Trophoblast cell (in vitro differentiated cells and primary cell): Measurements from ENCODE around the gene PDIA3.
A peak's percentile ranks its signal among the peaks of the same experiment; 100 is the strongest.
"Not testable (repeated sequence)": the region's sequence is repeated elsewhere in the genome, so short reads cannot be mapped to it uniquely, and the experiment has no call there.

Experiments used
- DNase-seq, 2 donors: peaks; one replicate each; pipeline ENCODE4 v3.0.0-alpha.2; 2016
- H2AFZ ChIP-seq: 2 replicates; pipeline ENCODE4 v1.6.1; 2013; ENCODE audit warnings: low read length, moderate library complexity, mild to moderate bottlenecking; ENCODE audit not compliant: insufficient read depth, poor library complexity
- H2AK5ac ChIP-seq: 2 replicates; pipeline ENCODE4 v1.6.1; 2013; ENCODE audit warnings: mild to moderate bottlenecking, low read length
- H2BK120ac ChIP-seq: 2 replicates; pipeline ENCODE4 v1.6.1; 2013; ENCODE audit warnings: low read length, mild to moderate bottlenecking, moderate library complexity; ENCODE audit not compliant: insufficient read depth, poor library complexity
- H2BK12ac ChIP-seq: 2 replicates; pipeline ENCODE4 v1.6.1; 2013; ENCODE audit warnings: mild to moderate bottlenecking, low read length, moderate library complexity
- H2BK5ac ChIP-seq: 2 replicates; pipeline ENCODE4 v1.6.1; 2013; ENCODE audit warnings: low read length, low read depth, moderate library complexity, mild to moderate bottlenecking; ENCODE audit not compliant: poor library complexity
- H3K14ac ChIP-seq: 2 replicates; pipeline ENCODE4 v1.6.1; 2013; ENCODE audit warnings: mild to moderate bottlenecking, low read length
- H3K18ac ChIP-seq: 2 replicates; pipeline ENCODE4 v1.6.1; 2013; ENCODE audit warnings: mild to moderate bottlenecking, low read length
- H3K23ac ChIP-seq: 2 replicates; pipeline ENCODE4 v1.6.1; 2013; ENCODE audit warnings: low read length
- H3K27ac ChIP-seq: 2 replicates; pipeline ENCODE4 v1.5.1; 2013; ENCODE audit warnings: low read depth, mild to moderate bottlenecking, inconsistent platforms, low read length, moderate library complexity
- H3K27me3 ChIP-seq: 2 replicates; pipeline ENCODE4 v1.6.1; 2013; ENCODE audit warnings: inconsistent platforms, mild to moderate bottlenecking, low read length, moderate library complexity; ENCODE audit not compliant: insufficient read depth
- H3K36me3 ChIP-seq, 2 experiments: 1 replicate in 1 of 2; 2 replicates in 1 of 2; pipeline ENCODE4 v1.6.1; 2013; ENCODE audit warnings: low read length in 2 of 2, mild to moderate bottlenecking in 2 of 2, moderate library complexity in 1 of 2; ENCODE audit not compliant: insufficient read depth in 2 of 2, control insufficient read depth in 1 of 2
- H3K4ac ChIP-seq: 2 replicates; pipeline ENCODE4 v1.6.1; 2013; ENCODE audit warnings: low read depth, mild to moderate bottlenecking, low read length, moderate library complexity
- H3K4me1 ChIP-seq, 2 experiments: 1 replicate in 1 of 2; 2 replicates in 1 of 2; pipeline ENCODE4 v1.6.1; 2013; ENCODE audit warnings: low read length in 2 of 2, mild to moderate bottlenecking in 2 of 2, moderate library complexity in 1 of 2; ENCODE audit not compliant: insufficient read depth in 2 of 2, control insufficient read depth in 1 of 2
- H3K4me2 ChIP-seq: 2 replicates; pipeline ENCODE4 v1.6.1; 2013; ENCODE audit warnings: inconsistent platforms, mild to moderate bottlenecking, low read length, moderate library complexity
- H3K4me3 ChIP-seq: 2 replicates; pipeline ENCODE4 v1.5.1; 2013; ENCODE audit warnings: mild to moderate bottlenecking, low read depth, low read length, inconsistent platforms
- H3K79me1 ChIP-seq: one replicate; pipeline ENCODE4 v1.6.1; 2013; ENCODE audit warnings: low read length
- H3K79me2 ChIP-seq: 2 replicates; pipeline ENCODE4 v1.6.1; 2013; ENCODE audit warnings: low read length, mild to moderate bottlenecking; ENCODE audit not compliant: control insufficient read depth, insufficient read depth, poor library complexity
- H3K9ac ChIP-seq: 2 replicates; pipeline ENCODE4 v1.6.1; 2013; ENCODE audit warnings: mild to moderate bottlenecking, low read length
- H3K9me3 ChIP-seq: 2 replicates; pipeline ENCODE4 v1.6.1; 2013; ENCODE audit warnings: low read depth, mild to moderate bottlenecking, control low read depth, inconsistent platforms, low read length; ENCODE audit not compliant: insufficient read depth
- H4K12ac ChIP-seq: 2 replicates; pipeline ENCODE4 v1.6.1; 2013; ENCODE audit warnings: low read depth, mild to moderate bottlenecking, low read length, moderate library complexity
- H4K8ac ChIP-seq: 2 replicates; pipeline ENCODE4 v1.6.1; 2013; ENCODE audit warnings: low read depth, mild to moderate bottlenecking, low read length, moderate library complexity
- H4K91ac ChIP-seq: one replicate; pipeline ENCODE4 v1.6.1; 2013; ENCODE audit warnings: low read depth, mild to moderate bottlenecking, low read length, moderate library complexity
- WGBS: extraction: QIAGEN DNeasy Blood & Tissue Kit; methylation state at CpG from one replicate; pipeline ENCODE4 v1.1.7; 2013; ENCODE audit warnings: missing lambda C conversion rate; ENCODE audit not compliant: insufficient read length, insufficient coverage; ENCODE audit errors: extremely low coverage; 5-methylcytosine and 5-hydroxymethylcytosine counted together

The PDIA3 gene

GRCh38 chr15:43723151-43723550, 23.1 kb upstream of the PDIA3 start:
- Histone ChIP-seq H3K27me3 (no peaks in the 10 kb centered on the region), H3K14ac (no peak overlapping the region), H2BK5ac (no peak overlapping the region), H3K4ac (no peak overlapping the region), H3K4me1 (no peaks in the 10 kb centered on the region), H3K23ac (no peak overlapping the region), H3K79me2 (no peaks in the 10 kb centered on the region), H2BK120ac (peak overlapping the region; percentile 62), H4K91ac (no peak overlapping the region), H4K12ac (no peak overlapping the region), H3K4me2 (no peak overlapping the region), H3K79me1 (no peaks in the 10 kb centered on the region), H2AK5ac (no peak overlapping the region), H3K9ac (no peak overlapping the region), H2BK12ac (no peak overlapping the region), H4K8ac (no peak overlapping the region), H3K9me3 (no peaks in the 10 kb centered on the region), H3K27ac (no peak overlapping the region), H3K36me3 (no peaks in the 10 kb centered on the region), H3K4me3 (no peak overlapping the region), H3K18ac (no peak overlapping the region), H2AFZ (no peak overlapping the region)
- peak in 1 of 2 donors; percentile 12 for DNase-seq
- no CpG with 5 or more reads among the region's 4 CpGs for WGBS

GRCh38 chr15:43726306-43726705, 19.9 kb upstream of the PDIA3 start:
- H3K18ac ChIP-seq, H4K12ac ChIP-seq, H3K4ac ChIP-seq, H3K4me3 ChIP-seq, H2BK5ac ChIP-seq, H3K27ac ChIP-seq, H3K9me3 ChIP-seq, H3K9ac ChIP-seq, H4K91ac ChIP-seq, H3K27me3 ChIP-seq, H3K79me1 ChIP-seq, H3K4me2 ChIP-seq, H2BK12ac ChIP-seq, H2AFZ ChIP-seq, H2BK120ac ChIP-seq, H2AK5ac ChIP-seq, H3K36me3 ChIP-seq, H3K23ac ChIP-seq, H3K4me1 ChIP-seq, H3K79me2 ChIP-seq, H4K8ac ChIP-seq, H3K14ac ChIP-seq: not testable (repeated sequence)
- no CpG with 5 or more reads among the region's 1 CpG for WGBS
- peak; percentile 66 to 82 for DNase-seq

- H3K4me1 ChIP-seq, H3K36me3 ChIP-seq, H3K9ac ChIP-seq, H2AFZ ChIP-seq, H3K23ac ChIP-seq, H3K14ac ChIP-seq, H4K8ac ChIP-seq, H4K91ac ChIP-seq, H2AK5ac ChIP-seq, H3K27ac ChIP-seq, H2BK5ac ChIP-seq, H3K9me3 ChIP-seq, H3K18ac ChIP-seq, H2BK12ac ChIP-seq, H3K4me3 ChIP-seq, DNase-seq, H4K12ac ChIP-seq, H2BK120ac ChIP-seq, H3K4me2 ChIP-seq, H3K79me2 ChIP-seq, H3K27me3 ChIP-seq, H3K79me1 ChIP-seq, H3K4ac ChIP-seq: not testable (repeated sequence)
- WGBS = no CpG with 5 or more reads among the region's 1 CpG
Measured at GRCh38 chr15:43728053-43728725, 18.0 kb upstream of the PDIA3 start.

GRCh38 chr15:43735416-43735815, 10.8 kb upstream of the PDIA3 start:
- no peak for DNase-seq
- no peaks in the 10 kb centered on the region for H3K27me3 ChIP-seq
- no peak overlapping the region for H3K27ac ChIP-seq
- no peak overlapping the region for H2AFZ ChIP-seq
- H3K79me2 ChIP-seq = no peaks in the 10 kb centered on the region
- no peak overlapping the region for H2BK120ac ChIP-seq
- H4K12ac ChIP-seq = no peak overlapping the region
- H3K4me1 ChIP-seq = no peaks in the 10 kb centered on the region
- no peak overlapping the region for H2AK5ac ChIP-seq
- no peak overlapping the region for H3K18ac ChIP-seq
- no peak overlapping the region for H4K91ac ChIP-seq
- H3K9ac ChIP-seq = no peak overlapping the region
- no peak overlapping the region for H3K4me2 ChIP-seq
- H2BK5ac ChIP-seq = no peak overlapping the region
- H3K79me1 ChIP-seq = no peaks in the 10 kb centered on the region
- H3K9me3 ChIP-seq = no peaks in the 10 kb centered on the region
- no peak overlapping the region for H2BK12ac ChIP-seq
- WGBS = no CpG with 5 or more reads among the region's 6 CpGs
- H3K4me3 ChIP-seq = no peak overlapping the region
- H4K8ac ChIP-seq = no peak overlapping the region
- no peaks in the 10 kb centered on the region for H3K36me3 ChIP-seq
- H3K23ac ChIP-seq = no peak overlapping the region
- H3K4ac ChIP-seq = no peak overlapping the region
- no peak overlapping the region for H3K14ac ChIP-seq
